HepG2 (cell line): ENCODE measurements around the gene PDZD7. TPM values are rescaled to one million over a fixed set of nuclear protein-coding genes. Genes with fewer than 3 reads are reported as not detected.

Experiments
- FOXJ3 ChIP-seq: sonication (generic); formaldehyde crosslinking; IDR thresholded peaks from 2 replicates; pipeline ENCODE4 v1.4.0; 2020; ENCODE audit warnings: missing genetic modification reagents, mild to moderate bottlenecking, borderline replicate concordance
- GTF2F1 ChIP-seq: fragments of 150-350 bp; IDR thresholded peaks from 2 replicates; pipeline ENCODE4 v1.6.1; 2014; ENCODE audit warnings: low read length
- HOXD1 ChIP-seq: sonication (generic); formaldehyde crosslinking; IDR thresholded peaks from 2 replicates; pipeline ENCODE4 v1.5.0; 2020; ENCODE audit warnings: missing genetic modification reagents
- NCOR1 ChIP-seq: fragments of 200-600 bp; sonication (generic); IDR thresholded peaks from 2 replicates; pipeline ENCODE4 v1.7.0; 2017; ENCODE audit warnings: antibody characterized with exemption, low read length, borderline replicate concordance
- NFYB ChIP-seq: sonication (generic); formaldehyde crosslinking; IDR thresholded peaks from 2 replicates; pipeline ENCODE4 v1.4.0; 2020; ENCODE audit warnings: missing genetic modification reagents
- NR1H2 ChIP-seq: sonication (generic); formaldehyde crosslinking; IDR thresholded peaks from 2 replicates; pipeline ENCODE4 v1.8.1; 2022; ENCODE audit warnings: low read depth, missing genetic modification reagents, borderline replicate concordance
- SMARCC2 ChIP-seq: fragments of 450-650 bp; IDR thresholded peaks from 2 replicates; pipeline ENCODE4 v1.6.1; 2017; ENCODE audit warnings: antibody characterized with exemption, mild to moderate bottlenecking
- SP5 ChIP-seq: IDR thresholded peaks from 2 replicates; pipeline ENCODE4 v1.6.1; 2016; ENCODE audit warnings: low read depth, borderline replicate concordance
- ZNF354B ChIP-seq: sonication (generic); formaldehyde crosslinking; IDR thresholded peaks from 2 replicates; pipeline ENCODE4 v1.8.0; 2022; ENCODE audit warnings: mild to moderate bottlenecking, missing genetic modification reagents
- polyA plus RNA-seq, 8 experiments: library from polyadenylated mRNA; depleted of rRNA in 3 of 8; stranded (reverse) in 7 of 8; unstranded in 1 of 8; fragments of >200 nt; fragmentation: Illumina TruSeq in 4 of 8; extraction: Trizol in 4 of 8; gene quantifications; 2 replicates each; pipeline versions ENCODE4 v1.2.1 to v1.2.3, GENCODE V29; 2011 to 2016; ENCODE audit warnings: low read depth in 4 of 8, missing spikeins in 1 of 8, mixed read lengths in 1 of 8; ENCODE audit not compliant: insufficient read depth in 1 of 8
- total RNA-seq, 5 experiments: library from RNA; depleted of rRNA; stranded (reverse); fragments of >200 nt; fragmentation: Illumina TruSeq; extraction: Trizol; gene quantifications; 2 replicates each; pipeline ENCODE4 v1.2.3, GENCODE V29; 2016; ENCODE audit warnings: low read depth in 1 of 5
- TF ChIP-seq, protein P1 (sequence below): IDR thresholded peaks from 2 replicates; pipeline ENCODE4 v1.6.1; 2012; ENCODE audit warnings: low read length, improper control_type of control experiment
- TF ChIP-seq, protein P2 (sequence below): sonication (generic); formaldehyde crosslinking; IDR thresholded peaks from 2 replicates; pipeline ENCODE4 v1.9.0; 2021; ENCODE audit warnings: missing genetic modification reagents, borderline replicate concordance
- TF ChIP-seq, protein P3 (sequence below): sonication (generic); formaldehyde crosslinking; IDR thresholded peaks from 2 replicates; pipeline ENCODE4 v1.4.0; 2020; ENCODE audit warnings: missing genetic modification reagents, borderline replicate concordance
- TF ChIP-seq, protein P4 (sequence below): sonication (generic); formaldehyde crosslinking; IDR thresholded peaks from 2 replicates; pipeline ENCODE4 v1.4.0; 2020; ENCODE audit warnings: mild to moderate bottlenecking, missing genetic modification reagents, borderline replicate concordance
- TF ChIP-seq, protein P5 (sequence below): IDR thresholded peaks from 2 replicates; pipeline ENCODE4 v1.6.1; 2012; ENCODE audit warnings: low read depth, low read length, improper control_type of control experiment

PDZD7 gene
- total and polyA plus RNA-seq, 2 of the 13 experiments (the other 11 are each of a cell fraction or from before 2014, with no cell fraction given): 0.58 to 0.73 TPM

DNA sequence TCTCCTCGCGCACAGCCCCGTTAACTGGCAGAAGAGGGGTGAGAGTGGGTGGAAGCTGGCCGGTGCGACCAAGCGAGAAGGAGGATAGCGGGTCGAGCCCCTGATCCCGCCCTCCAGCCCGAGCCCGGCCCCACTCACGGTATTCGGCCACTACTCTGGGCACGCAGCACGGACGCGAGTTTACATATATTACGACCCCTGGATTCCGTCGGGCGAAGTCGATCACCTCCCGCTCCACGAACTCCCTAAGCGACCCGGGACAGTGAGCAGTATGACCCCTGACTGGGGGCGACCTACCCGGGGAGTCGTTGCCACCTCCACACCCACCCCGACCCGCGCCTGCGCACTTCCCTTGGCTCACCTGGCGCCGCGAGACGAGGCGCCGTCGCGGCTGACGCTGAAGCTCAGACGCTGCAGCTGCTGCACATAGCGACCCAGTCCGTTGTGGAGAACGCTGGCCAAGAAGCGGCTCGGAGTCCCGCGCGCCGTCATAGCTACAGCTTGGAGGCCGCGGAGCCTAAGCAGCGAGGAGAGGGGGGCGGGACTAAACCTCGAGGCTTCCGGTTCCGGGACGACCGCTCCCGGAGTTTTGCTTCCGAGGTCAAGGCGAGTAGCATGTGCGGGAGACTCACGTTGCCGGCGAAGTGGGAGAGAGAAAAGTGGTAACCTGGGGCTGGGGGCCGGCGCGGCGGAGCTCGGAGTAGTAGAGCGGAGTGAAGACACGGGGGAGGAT, 43.8 kb downstream of the PDZD7 start, which contains the start of the genes MRPL43 and TWNK (continued):
- TF ChIP-seq, protein P1, sequence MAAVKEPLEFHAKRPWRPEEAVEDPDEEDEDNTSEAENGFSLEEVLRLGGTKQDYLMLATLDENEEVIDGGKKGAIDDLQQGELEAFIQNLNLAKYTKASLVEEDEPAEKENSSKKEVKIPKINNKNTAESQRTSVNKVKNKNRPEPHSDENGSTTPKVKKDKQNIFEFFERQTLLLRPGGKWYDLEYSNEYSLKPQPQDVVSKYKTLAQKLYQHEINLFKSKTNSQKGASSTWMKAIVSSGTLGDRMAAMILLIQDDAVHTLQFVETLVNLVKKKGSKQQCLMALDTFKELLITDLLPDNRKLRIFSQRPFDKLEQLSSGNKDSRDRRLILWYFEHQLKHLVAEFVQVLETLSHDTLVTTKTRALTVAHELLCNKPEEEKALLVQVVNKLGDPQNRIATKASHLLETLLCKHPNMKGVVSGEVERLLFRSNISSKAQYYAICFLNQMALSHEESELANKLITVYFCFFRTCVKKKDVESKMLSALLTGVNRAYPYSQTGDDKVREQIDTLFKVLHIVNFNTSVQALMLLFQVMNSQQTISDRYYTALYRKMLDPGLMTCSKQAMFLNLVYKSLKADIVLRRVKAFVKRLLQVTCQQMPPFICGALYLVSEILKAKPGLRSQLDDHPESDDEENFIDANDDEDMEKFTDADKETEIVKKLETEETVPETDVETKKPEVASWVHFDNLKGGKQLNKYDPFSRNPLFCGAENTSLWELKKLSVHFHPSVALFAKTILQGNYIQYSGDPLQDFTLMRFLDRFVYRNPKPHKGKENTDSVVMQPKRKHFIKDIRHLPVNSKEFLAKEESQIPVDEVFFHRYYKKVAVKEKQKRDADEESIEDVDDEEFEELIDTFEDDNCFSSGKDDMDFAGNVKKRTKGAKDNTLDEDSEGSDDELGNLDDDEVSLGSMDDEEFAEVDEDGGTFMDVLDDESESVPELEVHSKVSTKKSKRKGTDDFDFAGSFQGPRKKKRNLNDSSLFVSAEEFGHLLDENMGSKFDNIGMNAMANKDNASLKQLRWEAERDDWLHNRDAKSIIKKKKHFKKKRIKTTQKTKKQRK: no peak
- TF ChIP-seq HOXD1 (CRISPR knock-in tag) (no peak), SMARCC2 (no peak), NCOR1 (no peak), ZNF354B (CRISPR knock-in tag) (0 out of 2 replicates have a peak, but pooled peaks have one; percentile 54), FOXJ3 (CRISPR knock-in tag) (peak; percentile 72; the same call in 1 of the 2 replicates), GTF2F1 (no peak), NR1H2 (CRISPR knock-in tag) (no peak), NFYB (CRISPR knock-in tag) (no peak), SP5 (CRISPR knock-in tag) (no peak)
- TF ChIP-seq, protein P2, sequence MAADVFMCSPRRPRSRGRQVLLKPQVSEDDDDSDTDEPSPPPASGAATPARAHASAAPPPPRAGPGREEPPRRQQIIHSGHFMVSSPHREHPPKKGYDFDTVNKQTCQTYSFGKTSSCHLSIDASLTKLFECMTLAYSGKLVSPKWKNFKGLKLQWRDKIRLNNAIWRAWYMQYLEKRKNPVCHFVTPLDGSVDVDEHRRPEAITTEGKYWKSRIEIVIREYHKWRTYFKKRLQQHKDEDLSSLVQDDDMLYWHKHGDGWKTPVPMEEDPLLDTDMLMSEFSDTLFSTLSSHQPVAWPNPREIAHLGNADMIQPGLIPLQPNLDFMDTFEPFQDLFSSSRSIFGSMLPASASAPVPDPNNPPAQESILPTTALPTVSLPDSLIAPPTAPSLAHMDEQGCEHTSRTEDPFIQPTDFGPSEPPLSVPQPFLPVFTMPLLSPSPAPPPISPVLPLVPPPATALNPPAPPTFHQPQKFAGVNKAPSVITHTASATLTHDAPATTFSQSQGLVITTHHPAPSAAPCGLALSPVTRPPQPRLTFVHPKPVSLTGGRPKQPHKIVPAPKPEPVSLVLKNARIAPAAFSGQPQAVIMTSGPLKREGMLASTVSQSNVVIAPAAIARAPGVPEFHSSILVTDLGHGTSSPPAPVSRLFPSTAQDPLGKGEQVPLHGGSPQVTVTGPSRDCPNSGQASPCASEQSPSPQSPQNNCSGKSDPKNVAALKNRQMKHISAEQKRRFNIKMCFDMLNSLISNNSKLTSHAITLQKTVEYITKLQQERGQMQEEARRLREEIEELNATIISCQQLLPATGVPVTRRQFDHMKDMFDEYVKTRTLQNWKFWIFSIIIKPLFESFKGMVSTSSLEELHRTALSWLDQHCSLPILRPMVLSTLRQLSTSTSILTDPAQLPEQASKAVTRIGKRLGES (CRISPR knock-in tag): no peak
- TF ChIP-seq, protein P3, sequence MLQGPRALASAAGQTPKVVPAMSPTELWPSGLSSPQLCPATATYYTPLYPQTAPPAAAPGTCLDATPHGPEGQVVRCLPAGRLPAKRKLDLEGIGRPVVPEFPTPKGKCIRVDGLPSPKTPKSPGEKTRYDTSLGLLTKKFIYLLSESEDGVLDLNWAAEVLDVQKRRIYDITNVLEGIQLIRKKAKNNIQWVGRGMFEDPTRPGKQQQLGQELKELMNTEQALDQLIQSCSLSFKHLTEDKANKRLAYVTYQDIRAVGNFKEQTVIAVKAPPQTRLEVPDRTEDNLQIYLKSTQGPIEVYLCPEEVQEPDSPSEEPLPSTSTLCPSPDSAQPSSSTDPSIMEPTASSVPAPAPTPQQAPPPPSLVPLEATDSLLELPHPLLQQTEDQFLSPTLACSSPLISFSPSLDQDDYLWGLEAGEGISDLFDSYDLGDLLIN (CRISPR knock-in tag): 0 out of 2 replicates have a peak, but pooled peaks have one; percentile 20
- TF ChIP-seq, protein P4, sequence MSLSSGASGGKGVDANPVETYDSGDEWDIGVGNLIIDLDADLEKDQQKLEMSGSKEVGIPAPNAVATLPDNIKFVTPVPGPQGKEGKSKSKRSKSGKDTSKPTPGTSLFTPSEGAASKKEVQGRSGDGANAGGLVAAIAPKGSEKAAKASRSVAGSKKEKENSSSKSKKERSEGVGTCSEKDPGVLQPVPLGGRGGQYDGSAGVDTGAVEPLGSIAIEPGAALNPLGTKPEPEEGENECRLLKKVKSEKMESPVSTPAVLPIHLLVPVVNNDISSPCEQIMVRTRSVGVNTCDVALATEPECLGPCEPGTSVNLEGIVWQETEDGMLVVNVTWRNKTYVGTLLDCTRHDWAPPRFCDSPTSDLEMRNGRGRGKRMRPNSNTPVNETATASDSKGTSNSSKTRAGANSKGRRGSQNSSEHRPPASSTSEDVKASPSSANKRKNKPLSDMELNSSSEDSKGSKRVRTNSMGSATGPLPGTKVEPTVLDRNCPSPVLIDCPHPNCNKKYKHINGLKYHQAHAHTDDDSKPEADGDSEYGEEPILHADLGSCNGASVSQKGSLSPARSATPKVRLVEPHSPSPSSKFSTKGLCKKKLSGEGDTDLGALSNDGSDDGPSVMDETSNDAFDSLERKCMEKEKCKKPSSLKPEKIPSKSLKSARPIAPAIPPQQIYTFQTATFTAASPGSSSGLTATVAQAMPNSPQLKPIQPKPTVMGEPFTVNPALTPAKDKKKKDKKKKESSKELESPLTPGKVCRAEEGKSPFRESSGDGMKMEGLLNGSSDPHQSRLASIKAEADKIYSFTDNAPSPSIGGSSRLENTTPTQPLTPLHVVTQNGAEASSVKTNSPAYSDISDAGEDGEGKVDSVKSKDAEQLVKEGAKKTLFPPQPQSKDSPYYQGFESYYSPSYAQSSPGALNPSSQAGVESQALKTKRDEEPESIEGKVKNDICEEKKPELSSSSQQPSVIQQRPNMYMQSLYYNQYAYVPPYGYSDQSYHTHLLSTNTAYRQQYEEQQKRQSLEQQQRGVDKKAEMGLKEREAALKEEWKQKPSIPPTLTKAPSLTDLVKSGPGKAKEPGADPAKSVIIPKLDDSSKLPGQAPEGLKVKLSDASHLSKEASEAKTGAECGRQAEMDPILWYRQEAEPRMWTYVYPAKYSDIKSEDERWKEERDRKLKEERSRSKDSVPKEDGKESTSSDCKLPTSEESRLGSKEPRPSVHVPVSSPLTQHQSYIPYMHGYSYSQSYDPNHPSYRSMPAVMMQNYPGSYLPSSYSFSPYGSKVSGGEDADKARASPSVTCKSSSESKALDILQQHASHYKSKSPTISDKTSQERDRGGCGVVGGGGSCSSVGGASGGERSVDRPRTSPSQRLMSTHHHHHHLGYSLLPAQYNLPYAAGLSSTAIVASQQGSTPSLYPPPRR (CRISPR knock-in tag): peak; percentile 4; the same call in 1 of the 2 replicates
- TF ChIP-seq, protein P5, sequence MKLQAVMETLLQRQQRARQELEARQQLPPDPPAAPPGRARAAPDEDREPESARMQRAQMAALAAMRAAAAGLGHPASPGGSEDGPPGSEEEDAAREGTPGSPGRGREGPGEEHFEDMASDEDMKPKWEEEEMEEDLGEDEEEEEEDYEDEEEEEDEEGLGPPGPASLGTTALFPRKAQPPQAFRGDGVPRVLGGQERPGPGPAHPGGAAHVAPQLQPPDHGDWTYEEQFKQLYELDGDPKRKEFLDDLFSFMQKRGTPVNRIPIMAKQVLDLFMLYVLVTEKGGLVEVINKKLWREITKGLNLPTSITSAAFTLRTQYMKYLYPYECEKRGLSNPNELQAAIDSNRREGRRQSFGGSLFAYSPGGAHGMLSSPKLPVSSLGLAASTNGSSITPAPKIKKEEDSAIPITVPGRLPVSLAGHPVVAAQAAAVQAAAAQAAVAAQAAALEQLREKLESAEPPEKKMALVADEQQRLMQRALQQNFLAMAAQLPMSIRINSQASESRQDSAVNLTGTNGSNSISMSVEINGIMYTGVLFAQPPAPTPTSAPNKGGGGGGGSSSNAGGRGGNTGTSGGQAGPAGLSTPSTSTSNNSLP: no peak
